Muscle of arm (tissue), 12 donors: ENCODE results near the gene SDR42E1. TPM values are rescaled to one million over a fixed set of nuclear protein-coding genes. Genes with fewer than 3 reads are reported as not detected.

Experiments
- DNase-seq: peaks from one replicate; pipeline ENCODE4 v3.0.0-alpha.2; 2013
- polyA plus RNA-seq, 12 donors: library from polyadenylated mRNA; unstranded; fragments of 120-200 nt; gene quantifications; one replicate each; pipeline ENCODE4 v1.2.1, GENCODE V29; 2013; ENCODE audit not compliant: insufficient read length in 12 of 12

SDR42E1 gene
- polyA plus RNA-seq, 12 donors = 0.16 to 4.1 (median 0.67) TPM; not detected in 1

DNA sequence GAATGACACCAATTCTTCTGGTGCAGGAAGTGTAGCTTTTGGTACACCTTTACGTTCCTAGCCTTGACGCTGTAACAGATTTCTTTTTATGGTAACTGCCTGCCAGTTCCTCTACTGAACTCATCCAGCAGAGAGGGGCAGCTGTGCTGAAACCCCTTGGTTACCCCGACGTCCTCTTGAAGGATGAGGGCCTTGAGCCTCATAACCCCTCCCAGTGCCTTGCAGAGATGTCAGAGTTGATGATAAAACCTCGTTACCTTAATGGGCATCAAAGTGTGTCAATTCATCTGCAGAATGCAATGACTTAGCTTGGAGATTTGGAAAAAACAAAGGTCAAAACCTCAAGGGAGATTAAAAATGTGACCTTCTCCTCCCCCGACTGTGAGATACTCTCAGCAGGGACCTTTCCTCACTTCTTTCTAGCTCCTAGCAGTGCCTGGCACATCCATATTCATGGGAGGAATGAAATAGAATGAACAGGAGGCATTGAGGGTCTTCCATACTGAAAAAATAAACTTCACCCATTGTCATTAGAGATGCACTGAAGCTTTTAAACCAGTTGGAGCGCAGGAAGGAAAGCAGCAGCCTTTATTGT is 69.2 kb downstream of the SDR42E1 start:
- no peak for DNase-seq

DNA sequence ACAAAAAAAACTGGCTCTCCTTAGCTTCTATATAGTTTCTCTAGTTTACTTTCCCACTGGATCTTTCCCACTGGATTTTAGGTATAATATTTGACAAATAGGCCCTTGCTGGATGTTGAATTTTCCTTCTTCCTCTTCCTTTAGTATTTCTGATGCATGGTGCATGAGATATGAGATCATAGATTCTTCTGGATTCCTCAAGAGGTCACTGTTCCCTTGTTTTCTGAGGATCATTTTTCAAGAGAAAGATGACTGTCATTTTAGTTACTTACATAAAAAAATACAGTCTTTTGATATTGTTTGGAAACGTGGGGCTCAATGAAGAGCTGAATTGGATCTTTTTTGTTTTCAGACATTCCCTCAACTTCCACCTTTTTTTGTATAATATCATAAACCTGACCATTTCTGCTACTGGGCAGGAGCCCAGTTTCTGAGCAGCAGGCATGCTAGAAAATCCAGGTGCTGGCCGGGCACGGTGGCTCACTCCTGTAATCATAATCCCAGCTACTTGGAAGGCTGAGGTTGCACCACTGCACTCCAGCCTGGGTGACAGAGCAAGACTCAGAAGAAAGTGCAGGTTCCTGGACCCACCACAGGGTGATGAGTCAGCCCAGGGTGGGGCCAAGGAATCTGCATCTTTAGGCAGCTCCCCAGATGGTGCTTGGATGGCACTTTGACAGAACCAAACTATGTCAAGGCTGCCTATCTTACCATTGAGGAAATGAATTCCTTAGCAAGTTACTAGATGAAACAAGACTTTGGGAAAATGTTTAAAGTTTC is 70.3 kb downstream of the SDR42E1 start:
- peak; percentile 33 for DNase-seq

DNA sequence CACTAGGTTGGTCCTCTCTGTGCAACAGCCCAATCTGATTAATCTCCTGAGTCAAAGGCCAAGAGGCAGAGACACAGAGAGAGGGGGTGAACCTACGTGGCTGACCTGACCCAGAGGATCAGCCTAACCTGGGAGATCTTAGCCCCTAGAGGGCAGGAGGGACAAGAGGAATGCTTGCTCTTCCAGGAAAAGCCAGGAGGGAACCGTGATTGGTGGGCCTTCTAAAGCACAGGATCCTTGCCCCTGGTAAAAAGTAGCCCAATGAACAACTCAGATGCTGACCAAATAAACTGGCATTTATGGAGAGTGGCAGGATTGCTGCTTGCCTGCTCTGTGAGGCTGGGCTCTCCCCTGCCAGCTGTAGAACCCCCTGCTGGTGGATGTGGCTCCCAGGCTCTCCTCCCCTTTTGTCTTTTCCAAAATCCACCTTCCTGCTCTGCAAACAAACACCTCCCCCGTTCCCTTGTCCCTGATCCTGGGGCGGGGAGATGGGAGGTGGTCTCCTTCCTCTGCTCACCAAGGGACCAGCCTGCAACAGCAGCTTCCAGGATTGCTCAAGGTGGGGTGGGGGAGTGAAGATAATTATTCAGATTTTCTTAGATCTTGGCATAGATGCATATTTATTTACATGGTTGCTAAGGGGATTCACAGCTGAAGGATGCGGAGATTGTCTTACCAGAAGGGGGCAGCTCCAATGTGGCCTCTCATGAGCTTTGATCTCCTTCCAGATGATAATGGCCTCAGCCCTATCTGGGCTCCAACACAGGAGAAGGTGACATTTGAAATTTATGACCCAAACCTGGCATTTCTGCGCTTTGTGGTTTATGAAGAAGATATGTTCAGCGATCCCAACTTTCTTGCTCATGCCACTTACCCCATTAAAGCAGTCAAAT is 71.9 kb downstream of the SDR42E1 start:
- DNase-seq = no peak

Other genes starting within 250 kb of the SDR42E1 start
- gene PLCG2, start 232.2 kb downstream of the SDR42E1 start, polyA plus RNA-seq = 10 to 100 TPM in 1 of 12 donors, 1 to 10 TPM in 9, not detected in 2; 5.2 to 11.9 (median 6.8) TPM
- gene HSD17B2, start 23.8 kb upstream of the SDR42E1 start, polyA plus RNA-seq = 10 to 100 TPM in 1 of 12 donors, 1 to 10 TPM in 3, under 1 TPM in 7, not detected in 1; 0.12 to 23.9 (median 0.84) TPM
- 10 to 100 TPM in 11 of 12 donors, not detected in 1; 15.0 to 38.9 (median 23.6) TPM for gene MPHOSPH6, start 158.8 kb upstream of the SDR42E1 start, polyA plus RNA-seq